WTC11 (cell line): ENCODE measurements around the gene PAK6. TPM values are rescaled to one million over a fixed set of nuclear protein-coding genes. Genes with fewer than 3 reads are reported as not detected.

Source experiments
- ATAC-seq: fragments of 200-7000 bp; cut with Tn5 transposase; 2 replicates; pipeline ENCODE4 v1.10.0; 2021; ENCODE audit warnings: mild to moderate bottlenecking, moderate library complexity
- CTCF ChIA-PET: fragments of 300-600 bp; sonication (Branson Sonifier 250); formaldehyde crosslinking; loops from one replicate; lab custom pipeline; 2021; ENCODE audit warnings: antibody characterized with exemption; lab: Charles Lee
- POLR2A ChIA-PET: fragments of 350-600 bp; sonication (Branson Sonifier 250); formaldehyde crosslinking; loops from one replicate; lab custom pipeline; 2021; ENCODE audit warnings: antibody characterized with exemption; lab: Charles Lee
- DNase-seq: peaks from one replicate; pipeline ENCODE4 v3.0.0; 2021; ENCODE audit warnings: low spot score
- H3K27ac Mint-ChIP-seq: 2 replicates; pipeline ENCODE4 v1.8.0; 2021; ENCODE audit warnings: mixed read lengths
- H3K27me3 Mint-ChIP-seq: 2 replicates; pipeline ENCODE4 v1.8.0; 2021; ENCODE audit warnings: low read depth, mild to moderate bottlenecking, moderate library complexity, mixed read lengths
- H3K36me3 Mint-ChIP-seq: 2 replicates; pipeline ENCODE4 v1.8.0; 2021; ENCODE audit warnings: mixed read lengths
- H3K4me1 Mint-ChIP-seq: 2 replicates; pipeline ENCODE4 v1.8.0; 2022; ENCODE audit warnings: mixed read lengths
- H3K4me3 Mint-ChIP-seq: 2 replicates; pipeline ENCODE4 v1.8.0; 2021; ENCODE audit warnings: mild to moderate bottlenecking, moderate library complexity, mixed read lengths
- H3K9me3 Mint-ChIP-seq: 2 replicates; pipeline ENCODE4 v1.8.0; 2021; ENCODE audit warnings: mixed read lengths
- ATF6 ChIP-seq: sonication (generic); formaldehyde crosslinking; IDR thresholded peaks from 2 replicates; pipeline ENCODE4 v1.8.1; 2023; ENCODE audit warnings: mild to moderate bottlenecking, missing genetic modification reagents
- ELF4 ChIP-seq: sonication (generic); formaldehyde crosslinking; IDR thresholded peaks from 2 replicates; pipeline ENCODE4 v1.8.1; 2022; ENCODE audit warnings: low read depth, mild to moderate bottlenecking, moderate library complexity, missing genetic modification reagents
- HMGA2 ChIP-seq: fragments of 250-450 bp; sonication (Bioruptor Pico); IDR thresholded peaks from 2 replicates; pipeline ENCODE4 v1.4.0; 2021; ENCODE audit warnings: mild to moderate bottlenecking, moderate library complexity
- NFATC4 ChIP-seq: fragments of 250-450 bp; sonication (Bioruptor Pico); IDR thresholded peaks from 2 replicates; pipeline ENCODE4 v1.9.0; 2021; ENCODE audit warnings: mild to moderate bottlenecking
- SP1 ChIP-seq: sonication (generic); formaldehyde crosslinking; conservative IDR thresholded peaks from 2 replicates; pipeline ENCODE4 v1.8.1; 2022; ENCODE audit warnings: missing genetic modification reagents
- TCF7 ChIP-seq: sonication (generic); formaldehyde crosslinking; IDR thresholded peaks from 2 replicates; pipeline ENCODE4 v1.8.0; 2022; ENCODE audit warnings: mild to moderate bottlenecking, low read depth, missing genetic modification reagents, moderate library complexity
- TEAD1 ChIP-seq: sonication (generic); formaldehyde crosslinking; IDR thresholded peaks from 2 replicates; pipeline ENCODE4 v1.8.0; 2022; ENCODE audit warnings: mild to moderate bottlenecking, missing genetic modification reagents
- TP53 ChIP-seq: sonication (generic); formaldehyde crosslinking; IDR thresholded peaks from 2 replicates; pipeline ENCODE4 v1.8.1; 2023; ENCODE audit warnings: mild to moderate bottlenecking, missing genetic modification reagents
- total RNA-seq: library from RNA; stranded (reverse); gene quantifications from 3 replicates; pipeline ENCODE4 v1.2.3, GENCODE V29; 2021
- TF ChIP-seq, protein P1 (sequence below): sonication (generic); formaldehyde crosslinking; IDR thresholded peaks from 2 replicates; pipeline ENCODE4 v1.8.0; 2023; ENCODE audit warnings: missing genetic modification reagents
- TF ChIP-seq, protein P2 (sequence below): fragments of 250-450 bp; sonication (Bioruptor Pico); IDR thresholded peaks from 2 replicates; pipeline ENCODE4 v1.9.0; 2021; ENCODE audit warnings: mild to moderate bottlenecking, borderline replicate concordance
- TF ChIP-seq, protein P3 (sequence below): fragments of 250-450 bp; sonication (Bioruptor Pico); IDR thresholded peaks from 2 replicates; pipeline ENCODE4 v1.9.0; 2021; ENCODE audit warnings: mild to moderate bottlenecking
- TF ChIP-seq, protein P4 (sequence below): fragments of 250-450 bp; sonication (Bioruptor Pico); IDR thresholded peaks from 2 replicates; pipeline ENCODE4 v2.1.2; 2022; ENCODE audit warnings: mild to moderate bottlenecking, moderate library complexity
- TF ChIP-seq, protein P5 (sequence below): sonication (generic); formaldehyde crosslinking; IDR thresholded peaks from 2 replicates; pipeline ENCODE4 v1.8.1; 2022; ENCODE audit warnings: low read depth, missing genetic modification reagents, borderline replicate concordance

Gene PAK6
- total RNA-seq, 1 experiment from 2014 or later: 11.7 TPM

GRCh38 chr15:40256638-40257235 lies 17.9 kb downstream of the PAK6 start:
- DNase-seq (no peak), ATAC-seq (no peak)
- TF ChIP-seq, protein P1, sequence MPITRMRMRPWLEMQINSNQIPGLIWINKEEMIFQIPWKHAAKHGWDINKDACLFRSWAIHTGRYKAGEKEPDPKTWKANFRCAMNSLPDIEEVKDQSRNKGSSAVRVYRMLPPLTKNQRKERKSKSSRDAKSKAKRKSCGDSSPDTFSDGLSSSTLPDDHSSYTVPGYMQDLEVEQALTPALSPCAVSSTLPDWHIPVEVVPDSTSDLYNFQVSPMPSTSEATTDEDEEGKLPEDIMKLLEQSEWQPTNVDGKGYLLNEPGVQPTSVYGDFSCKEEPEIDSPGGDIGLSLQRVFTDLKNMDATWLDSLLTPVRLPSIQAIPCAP (CRISPR knock-in tag): no peak
- TF ChIP-seq TP53 (CRISPR knock-in tag) (no peak), SP1 (CRISPR knock-in tag) (no peak), TEAD1 (CRISPR knock-in tag) (no peak), HMGA2 (CRISPR knock-in tag) (no peak), NFATC4 (CRISPR knock-in tag) (no peak), ATF6 (no peak), TCF7 (CRISPR knock-in tag) (no peak), ELF4 (no peak)
- TF ChIP-seq, protein P2, sequence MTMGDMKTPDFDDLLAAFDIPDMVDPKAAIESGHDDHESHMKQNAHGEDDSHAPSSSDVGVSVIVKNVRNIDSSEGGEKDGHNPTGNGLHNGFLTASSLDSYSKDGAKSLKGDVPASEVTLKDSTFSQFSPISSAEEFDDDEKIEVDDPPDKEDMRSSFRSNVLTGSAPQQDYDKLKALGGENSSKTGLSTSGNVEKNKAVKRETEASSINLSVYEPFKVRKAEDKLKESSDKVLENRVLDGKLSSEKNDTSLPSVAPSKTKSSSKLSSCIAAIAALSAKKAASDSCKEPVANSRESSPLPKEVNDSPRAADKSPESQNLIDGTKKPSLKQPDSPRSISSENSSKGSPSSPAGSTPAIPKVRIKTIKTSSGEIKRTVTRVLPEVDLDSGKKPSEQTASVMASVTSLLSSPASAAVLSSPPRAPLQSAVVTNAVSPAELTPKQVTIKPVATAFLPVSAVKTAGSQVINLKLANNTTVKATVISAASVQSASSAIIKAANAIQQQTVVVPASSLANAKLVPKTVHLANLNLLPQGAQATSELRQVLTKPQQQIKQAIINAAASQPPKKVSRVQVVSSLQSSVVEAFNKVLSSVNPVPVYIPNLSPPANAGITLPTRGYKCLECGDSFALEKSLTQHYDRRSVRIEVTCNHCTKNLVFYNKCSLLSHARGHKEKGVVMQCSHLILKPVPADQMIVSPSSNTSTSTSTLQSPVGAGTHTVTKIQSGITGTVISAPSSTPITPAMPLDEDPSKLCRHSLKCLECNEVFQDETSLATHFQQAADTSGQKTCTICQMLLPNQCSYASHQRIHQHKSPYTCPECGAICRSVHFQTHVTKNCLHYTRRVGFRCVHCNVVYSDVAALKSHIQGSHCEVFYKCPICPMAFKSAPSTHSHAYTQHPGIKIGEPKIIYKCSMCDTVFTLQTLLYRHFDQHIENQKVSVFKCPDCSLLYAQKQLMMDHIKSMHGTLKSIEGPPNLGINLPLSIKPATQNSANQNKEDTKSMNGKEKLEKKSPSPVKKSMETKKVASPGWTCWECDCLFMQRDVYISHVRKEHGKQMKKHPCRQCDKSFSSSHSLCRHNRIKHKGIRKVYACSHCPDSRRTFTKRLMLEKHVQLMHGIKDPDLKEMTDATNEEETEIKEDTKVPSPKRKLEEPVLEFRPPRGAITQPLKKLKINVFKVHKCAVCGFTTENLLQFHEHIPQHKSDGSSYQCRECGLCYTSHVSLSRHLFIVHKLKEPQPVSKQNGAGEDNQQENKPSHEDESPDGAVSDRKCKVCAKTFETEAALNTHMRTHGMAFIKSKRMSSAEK (CRISPR knock-in tag): no peak
- TF ChIP-seq, protein P3, sequence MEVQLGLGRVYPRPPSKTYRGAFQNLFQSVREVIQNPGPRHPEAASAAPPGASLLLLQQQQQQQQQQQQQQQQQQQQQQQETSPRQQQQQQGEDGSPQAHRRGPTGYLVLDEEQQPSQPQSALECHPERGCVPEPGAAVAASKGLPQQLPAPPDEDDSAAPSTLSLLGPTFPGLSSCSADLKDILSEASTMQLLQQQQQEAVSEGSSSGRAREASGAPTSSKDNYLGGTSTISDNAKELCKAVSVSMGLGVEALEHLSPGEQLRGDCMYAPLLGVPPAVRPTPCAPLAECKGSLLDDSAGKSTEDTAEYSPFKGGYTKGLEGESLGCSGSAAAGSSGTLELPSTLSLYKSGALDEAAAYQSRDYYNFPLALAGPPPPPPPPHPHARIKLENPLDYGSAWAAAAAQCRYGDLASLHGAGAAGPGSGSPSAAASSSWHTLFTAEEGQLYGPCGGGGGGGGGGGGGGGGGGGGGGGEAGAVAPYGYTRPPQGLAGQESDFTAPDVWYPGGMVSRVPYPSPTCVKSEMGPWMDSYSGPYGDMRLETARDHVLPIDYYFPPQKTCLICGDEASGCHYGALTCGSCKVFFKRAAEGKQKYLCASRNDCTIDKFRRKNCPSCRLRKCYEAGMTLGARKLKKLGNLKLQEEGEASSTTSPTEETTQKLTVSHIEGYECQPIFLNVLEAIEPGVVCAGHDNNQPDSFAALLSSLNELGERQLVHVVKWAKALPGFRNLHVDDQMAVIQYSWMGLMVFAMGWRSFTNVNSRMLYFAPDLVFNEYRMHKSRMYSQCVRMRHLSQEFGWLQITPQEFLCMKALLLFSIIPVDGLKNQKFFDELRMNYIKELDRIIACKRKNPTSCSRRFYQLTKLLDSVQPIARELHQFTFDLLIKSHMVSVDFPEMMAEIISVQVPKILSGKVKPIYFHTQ (CRISPR knock-in tag): no peak
- TF ChIP-seq, protein P4, sequence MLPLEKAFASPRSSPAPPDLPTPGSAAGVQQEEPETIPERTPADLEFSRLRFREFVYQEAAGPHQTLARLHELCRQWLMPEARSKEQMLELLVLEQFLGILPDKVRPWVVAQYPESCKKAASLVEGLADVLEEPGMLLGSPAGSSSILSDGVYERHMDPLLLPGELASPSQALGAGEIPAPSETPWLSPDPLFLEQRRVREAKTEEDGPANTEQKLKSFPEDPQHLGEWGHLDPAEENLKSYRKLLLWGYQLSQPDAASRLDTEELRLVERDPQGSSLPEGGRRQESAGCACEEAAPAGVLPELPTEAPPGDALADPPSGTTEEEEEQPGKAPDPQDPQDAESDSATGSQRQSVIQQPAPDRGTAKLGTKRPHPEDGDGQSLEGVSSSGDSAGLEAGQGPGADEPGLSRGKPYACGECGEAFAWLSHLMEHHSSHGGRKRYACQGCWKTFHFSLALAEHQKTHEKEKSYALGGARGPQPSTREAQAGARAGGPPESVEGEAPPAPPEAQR (CRISPR knock-in tag): no peak
- TF ChIP-seq, protein P5, sequence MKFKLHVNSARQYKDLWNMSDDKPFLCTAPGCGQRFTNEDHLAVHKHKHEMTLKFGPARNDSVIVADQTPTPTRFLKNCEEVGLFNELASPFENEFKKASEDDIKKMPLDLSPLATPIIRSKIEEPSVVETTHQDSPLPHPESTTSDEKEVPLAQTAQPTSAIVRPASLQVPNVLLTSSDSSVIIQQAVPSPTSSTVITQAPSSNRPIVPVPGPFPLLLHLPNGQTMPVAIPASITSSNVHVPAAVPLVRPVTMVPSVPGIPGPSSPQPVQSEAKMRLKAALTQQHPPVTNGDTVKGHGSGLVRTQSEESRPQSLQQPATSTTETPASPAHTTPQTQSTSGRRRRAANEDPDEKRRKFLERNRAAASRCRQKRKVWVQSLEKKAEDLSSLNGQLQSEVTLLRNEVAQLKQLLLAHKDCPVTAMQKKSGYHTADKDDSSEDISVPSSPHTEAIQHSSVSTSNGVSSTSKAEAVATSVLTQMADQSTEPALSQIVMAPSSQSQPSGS (CRISPR knock-in tag): no peak
- no peaks in the 10 kb centered on the region for H3K9me3 Mint-ChIP-seq
- no peak overlapping the region for H3K4me3 Mint-ChIP-seq
- H3K36me3 Mint-ChIP-seq: no peaks in the 10 kb centered on the region
- H3K27ac Mint-ChIP-seq: peak overlapping the region; percentile 54
- peaks cover 22% of the 10 kb centered on the region for H3K27me3 Mint-ChIP-seq
- POLR2A ChIA-PET: no interaction called here
- CTCF ChIA-PET: interaction anchor here (0.9 to 15.1 kb wide), 7 partner anchors 17 to 227 kb away, joined by 3 to 224 read pairs (median 15); partner anchors contain the start of gene PAK6
- peaks cover 31% of the 10 kb centered on the region for H3K4me1 Mint-ChIP-seq
